COLO668 (cell line): ENCODE results near the gene ITGB1BP1.
A peak's percentile ranks its signal among the peaks of the same experiment; 100 is the strongest.

Experiments used
- DNase-seq: peaks from one replicate; lab custom pipeline; 2025; ENCODE audit not compliant: unreplicated experiment; lab: John Stamatoyannopoulos, UW

The ITGB1BP1 gene

GRCh38 chr2:9380702-9381628 is 42.4 kb downstream of the ITGB1BP1 start:
- DNase-seq = no peak

- no peak for DNase-seq
Measured at GRCh38 chr2:9379391-9379755, 44.0 kb downstream of the ITGB1BP1 start.

GRCh38 chr2:9378433-9379390 is 44.6 kb downstream of the ITGB1BP1 start:
- DNase-seq = no peak

- no peak for DNase-seq
Measured at GRCh38 chr2:9377461-9378097, 45.7 kb downstream of the ITGB1BP1 start.

GRCh38 chr2:9375857-9376428 is 47.4 kb downstream of the ITGB1BP1 start:
- no peak for DNase-seq

- DNase-seq = no peak
Measured at GRCh38 chr2:9374071-9374730, 49.1 kb downstream of the ITGB1BP1 start.

GRCh38 chr2:9373476-9373875 is 49.9 kb downstream of the ITGB1BP1 start:
- DNase-seq = peak; percentile 39

- DNase-seq = peak; percentile 90
Measured at GRCh38 chr2:9373047-9373446, 50.3 kb downstream of the ITGB1BP1 start.

- DNase-seq = no peak
Measured at GRCh38 chr2:9370746-9371145, 52.6 kb downstream of the ITGB1BP1 start.

- DNase-seq = no peak
Measured at GRCh38 chr2:9366026-9366425, 57.3 kb downstream of the ITGB1BP1 start.

- no peak for DNase-seq
Measured at GRCh38 chr2:9365498-9366019, 57.8 kb downstream of the ITGB1BP1 start.

- no peak for DNase-seq
Measured at GRCh38 chr2:9364791-9365497, 58.4 kb downstream of the ITGB1BP1 start.

GRCh38 chr2:9364373-9364772 is 59.0 kb downstream of the ITGB1BP1 start:
- DNase-seq = no peak

GRCh38 chr2:9360701-9361100 is 62.6 kb downstream of the ITGB1BP1 start:
- DNase-seq = no peak

- DNase-seq = no peak
Measured at GRCh38 chr2:9360110-9360509, 63.2 kb downstream of the ITGB1BP1 start.

GRCh38 chr2:9359463-9359862 is 63.9 kb downstream of the ITGB1BP1 start:
- DNase-seq = no peak

- no peak for DNase-seq
Measured at GRCh38 chr2:9358846-9359245, 64.5 kb downstream of the ITGB1BP1 start.

GRCh38 chr2:9356261-9356660 is 67.1 kb downstream of the ITGB1BP1 start:
- no peak for DNase-seq

- no peak for DNase-seq
Measured at GRCh38 chr2:9355716-9356115, 67.6 kb downstream of the ITGB1BP1 start.

- no peak for DNase-seq
Measured at GRCh38 chr2:9355270-9355669, 68.1 kb downstream of the ITGB1BP1 start.
